OCI-LY3 (cell line): ENCODE results near the gene SAMD13.

ENCODE experiments used
- EZH2phosphoT487 ChIP-seq: fragments of 200-600 bp; shearing (Covaris generic); IDR thresholded peaks from 2 replicates; pipeline ENCODE4 v1.6.1; 2018; ENCODE audit warnings: antibody characterized with exemption, mixed run types, low read depth
- TF ChIP-seq, protein P1 (sequence below): fragments of 200-600, 300-600 bp; sonication (generic); IDR thresholded peaks from 2 replicates; pipeline ENCODE4 v1.5.1; 2014; ENCODE audit warnings: antibody characterized with exemption, low read length, low read depth

- TF ChIP-seq, protein P1, sequence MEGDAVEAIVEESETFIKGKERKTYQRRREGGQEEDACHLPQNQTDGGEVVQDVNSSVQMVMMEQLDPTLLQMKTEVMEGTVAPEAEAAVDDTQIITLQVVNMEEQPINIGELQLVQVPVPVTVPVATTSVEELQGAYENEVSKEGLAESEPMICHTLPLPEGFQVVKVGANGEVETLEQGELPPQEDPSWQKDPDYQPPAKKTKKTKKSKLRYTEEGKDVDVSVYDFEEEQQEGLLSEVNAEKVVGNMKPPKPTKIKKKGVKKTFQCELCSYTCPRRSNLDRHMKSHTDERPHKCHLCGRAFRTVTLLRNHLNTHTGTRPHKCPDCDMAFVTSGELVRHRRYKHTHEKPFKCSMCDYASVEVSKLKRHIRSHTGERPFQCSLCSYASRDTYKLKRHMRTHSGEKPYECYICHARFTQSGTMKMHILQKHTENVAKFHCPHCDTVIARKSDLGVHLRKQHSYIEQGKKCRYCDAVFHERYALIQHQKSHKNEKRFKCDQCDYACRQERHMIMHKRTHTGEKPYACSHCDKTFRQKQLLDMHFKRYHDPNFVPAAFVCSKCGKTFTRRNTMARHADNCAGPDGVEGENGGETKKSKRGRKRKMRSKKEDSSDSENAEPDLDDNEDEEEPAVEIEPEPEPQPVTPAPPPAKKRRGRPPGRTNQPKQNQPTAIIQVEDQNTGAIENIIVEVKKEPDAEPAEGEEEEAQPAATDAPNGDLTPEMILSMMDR = no peak
- no peak for TF ChIP-seq EZH2phosphoT487
These were observed 48.6 kb downstream of the SAMD13 start for GRCh38 chr1:84350104-84350503.
